Fibroblast of mammary gland (primary cell): ENCODE results near the gene HNRNPAB.

Experiments used
- DNase-seq: peaks from one replicate; pipeline ENCODE4 v3.0.0-alpha.2; 2010; ENCODE audit warnings: low read depth
- H3K4me3 ChIP-seq: 2 replicates; pipeline ENCODE4 v1.5.1; 2011; ENCODE audit warnings: low read depth, mild to moderate bottlenecking, low read length, moderate library complexity; ENCODE audit not compliant: control insufficient read depth
- CTCF ChIP-seq: conservative IDR thresholded peaks from 2 replicates; pipeline ENCODE4 v1.5.1; 2011; ENCODE audit warnings: low read depth, low read length, inconsistent platforms; ENCODE audit not compliant: control insufficient read depth, insufficient read depth

Gene HNRNPAB

DNA sequence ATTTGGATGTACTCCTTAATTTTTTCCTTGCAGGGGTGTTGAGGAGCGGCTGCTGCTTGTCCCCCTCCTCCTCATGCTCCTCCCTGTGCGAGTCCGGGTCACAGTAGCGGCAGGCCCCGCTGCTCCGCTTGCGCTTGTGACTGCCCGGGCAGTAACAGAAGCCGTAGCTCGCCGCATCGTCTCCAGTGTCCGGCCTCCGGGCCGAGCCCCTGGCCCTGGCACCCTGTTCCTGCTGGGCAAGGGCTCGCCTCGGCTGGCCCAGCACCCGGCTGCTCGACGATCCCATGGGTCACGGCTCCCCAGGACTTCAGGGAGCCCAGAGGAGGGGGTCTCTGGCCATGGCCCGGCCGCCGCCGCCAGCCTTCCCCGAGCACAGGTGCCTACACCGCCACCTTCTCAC, 17.3 kb upstream of the HNRNPAB start, which contains the start of gene GMCL2:
Gene GMCL2, minus strand, starts transcription at position 358 of the 400 bp plus-strand sequence. Its CDS starts 72 bp downstream, at position 286.
- H3K4me3 ChIP-seq, result no peak within 1 kb of the TSS
- no peak for TF ChIP-seq CTCF
- no peak for DNase-seq

DNA sequence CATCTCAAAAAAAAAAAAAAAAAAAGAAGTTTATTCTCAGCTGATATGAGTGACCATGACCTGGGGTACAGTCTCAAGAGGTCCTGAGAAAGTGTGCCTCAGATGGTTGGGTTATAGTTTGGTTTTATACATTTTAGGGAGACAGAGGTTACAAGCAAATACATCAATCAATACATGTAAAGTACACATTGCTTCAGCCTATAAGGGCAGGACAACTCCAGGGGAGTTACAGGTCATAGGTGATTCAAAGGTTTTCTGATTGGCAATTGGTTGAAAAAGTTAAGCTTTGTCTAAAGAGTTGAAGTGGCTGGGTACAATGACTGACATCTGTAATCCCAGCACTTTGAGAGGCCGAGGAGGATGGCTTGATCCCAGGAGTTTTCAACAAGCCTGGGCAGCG, 14.9 kb upstream of the HNRNPAB start:
- no peak for TF ChIP-seq CTCF
- no peak for DNase-seq
- no peak overlapping the region for H3K4me3 ChIP-seq

DNA sequence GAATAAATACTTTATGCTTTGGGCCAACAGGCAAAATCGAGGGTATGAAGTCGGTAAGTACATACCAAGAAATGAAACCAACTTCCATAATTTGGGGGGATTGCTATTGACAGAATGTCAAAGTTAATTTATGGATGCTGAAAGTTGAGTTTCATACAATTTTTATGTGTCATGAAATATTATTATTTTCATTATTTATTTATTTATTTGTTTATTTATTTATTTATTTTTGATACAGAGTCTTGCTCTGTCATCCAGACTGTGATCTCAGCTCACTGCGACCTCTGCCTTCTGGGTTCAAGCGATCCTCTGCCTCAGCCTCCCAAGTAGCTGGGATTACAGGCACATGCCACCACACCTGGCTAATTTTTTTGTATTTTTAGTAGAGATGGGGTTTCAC, 12.7 kb upstream of the HNRNPAB start:
- no peak for TF ChIP-seq CTCF
- H3K4me3 ChIP-seq, result no peak overlapping the region
- no peak for DNase-seq

DNA sequence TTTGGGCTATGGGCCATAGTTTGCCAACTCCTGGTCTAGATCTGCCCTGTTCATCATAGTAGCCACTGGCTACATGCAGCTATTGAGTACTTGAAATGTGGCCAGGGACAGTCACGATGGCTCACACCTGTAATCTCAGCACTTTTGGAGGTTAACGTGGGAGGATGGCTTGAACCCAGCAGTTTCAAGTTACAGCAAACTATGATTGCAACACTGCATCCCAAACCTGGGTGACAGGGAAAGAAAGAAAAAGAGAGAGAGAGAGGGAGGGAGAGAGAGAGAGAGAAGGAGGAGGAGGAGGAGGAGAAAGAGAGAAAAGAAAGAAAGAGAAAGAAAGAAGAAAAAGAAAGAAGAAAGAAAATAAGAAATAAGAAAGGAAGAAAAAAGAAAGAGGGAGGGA, 12.1 kb upstream of the HNRNPAB start:
- no peak overlapping the region for H3K4me3 ChIP-seq
- DNase-seq, result peak; percentile 51
- TF ChIP-seq CTCF, result no peak

DNA sequence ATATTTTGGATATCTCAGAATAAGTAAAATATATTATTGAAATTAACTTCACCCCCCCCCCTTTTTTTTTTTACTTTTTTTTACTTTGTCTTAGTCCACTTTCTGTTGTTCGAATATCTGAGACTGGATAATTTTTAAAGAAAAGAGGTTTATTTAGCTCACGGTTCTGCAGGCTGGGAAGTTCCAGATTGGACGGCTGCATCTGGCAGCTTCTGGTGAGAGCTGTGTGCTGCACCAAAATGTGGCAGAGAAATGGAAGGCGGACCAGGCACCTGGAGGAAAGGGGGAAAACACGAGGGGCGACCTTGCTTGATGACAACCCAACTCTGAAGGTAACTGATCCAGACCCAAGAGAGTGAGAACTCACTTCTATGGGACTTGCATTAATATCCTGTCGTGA, 11.5 kb upstream of the HNRNPAB start:
- H3K4me3 ChIP-seq, result no peak overlapping the region
- DNase-seq, result no peak
- no peak for TF ChIP-seq CTCF

- no peak for TF ChIP-seq CTCF
- no peak for DNase-seq
- no peak overlapping the region for H3K4me3 ChIP-seq
Observed at GRCh38 chr5:178193251-178193809, 11.0 kb upstream of the HNRNPAB start.

- DNase-seq, result no peak
- no peak overlapping the region for H3K4me3 ChIP-seq
- TF ChIP-seq CTCF, result no peak
Observed at GRCh38 chr5:178194026-178194425, 10.3 kb upstream of the HNRNPAB start.
